ENCODE results near the gene SELP. TPM values are rescaled to one million over a fixed set of nuclear protein-coding genes. Genes with fewer than 3 reads are reported as not detected.

The SELP gene
- total and polyA plus RNA-seq, 2 of the 8 experiments (the other 6 are each of a cell fraction or from before 2014, with no cell fraction given) = not detected

GRCh38 chr1:169648709-169649108 lies 18.8 kb upstream of the SELP start:
- 89% methylated on average over 1 of the region's 1 CpG; no CpG with 5 or more reads in 1 of the 2 experiments for WGBS, 2 experiments (ENCODE audit: extremely low coverage in 1 of 2, insufficient coverage in 1 of 2, insufficient read length in 1 of 2, insufficient replicate concordance in 2 of 2, low coverage in 1 of 2, low lambda C conversion rate in 2 of 2, missing lambda C conversion rate in 1 of 2)
- Histone ChIP-seq H2AK5ac (ENCODE audit: low read depth, low read length) (no peak overlapping the region), H3K18ac (ENCODE audit: extremely low read depth, low read length) (no peak overlapping the region), H3K9ac (replicated peaks in 1 of 4; ENCODE audit: extremely low read depth in 1 of 4, low read depth in 3 of 4, low read length in 3 of 4) (no peak overlapping the region), H2AFZ (ENCODE audit: low read length) (no peak overlapping the region), H3K79me2 (ENCODE audit: control insufficient read depth in 1 of 2, insufficient read depth in 2 of 2, low read length in 2 of 2) (no peaks in the 10 kb centered on the region), H4K5ac (ENCODE audit: insufficient read length, low read depth, low read length) (no peak overlapping the region), H3K79me1 (ENCODE audit: low read depth, low read length) (no peaks in the 10 kb centered on the region), H4K20me1 (replicated peaks in 1 of 2; ENCODE audit: control insufficient read depth in 1 of 2, insufficient read depth in 2 of 2, low read length in 2 of 2) (peaks cover 0 to 1% of the 10 kb centered on the region in 2 experiments), H3K9me3 (ENCODE audit: insufficient read depth in 2 of 2, low read depth in 1 of 2, low read length in 1 of 2) (no peaks in the 10 kb centered on the region), H2BK12ac (ENCODE audit: low read depth, low read length) (no peak overlapping the region), H3K23ac (ENCODE audit: insufficient read length) (no peak overlapping the region), H2BK15ac (ENCODE audit: low read length) (no peak overlapping the region), H2BK5ac (ENCODE audit: low read depth, low read length) (no peak overlapping the region), H2BK20ac (ENCODE audit: low read length) (no peak overlapping the region), H3K36me3 (ENCODE audit: control insufficient read depth in 2 of 4, insufficient read depth in 4 of 4, low read length in 3 of 4) (no peaks in the 10 kb centered on the region), H3K56ac (replicated peaks; ENCODE audit: insufficient read length, low read depth, low read length) (no peak overlapping the region), H4K8ac (ENCODE audit: extremely low read depth, insufficient read depth, low read length) (no peak overlapping the region), H3K4ac (replicated peaks; ENCODE audit: insufficient read length, low read depth, low read length) (no peak overlapping the region), H2BK120ac (replicated peaks; ENCODE audit: low read depth, low read length) (no peak overlapping the region), H3K4me1 (replicated peaks in 1 of 4; ENCODE audit: control insufficient read depth in 3 of 4, insufficient read depth in 4 of 4, low read length in 3 of 4) (no peaks in the 10 kb centered on the region), H3K23me2 (ENCODE audit: low read depth, low read length) (no peaks in the 10 kb centered on the region), H4K91ac (replicated peaks; ENCODE audit: insufficient read length, low read length) (no peak overlapping the region), H3K27ac (ENCODE audit: low read depth, low read length) (no peak overlapping the region), H3K27me3 (replicated peaks in 1 of 4; ENCODE audit: control insufficient read depth in 3 of 4, extremely low read depth in 1 of 4, insufficient read depth in 3 of 4, low read length in 3 of 4) (no peaks in the 10 kb centered on the region), H3K4me3 (ENCODE audit: extremely low read depth in 1 of 4, insufficient read depth in 2 of 4, low read depth in 3 of 4, low read length in 4 of 4) (no peak overlapping the region), H3K4me2 (ENCODE audit: insufficient read depth in 1 of 2, low read depth in 2 of 2, low read length in 2 of 2) (no peak overlapping the region), H3K14ac (ENCODE audit: insufficient read length) (no peak overlapping the region)
- FAIRE-seq = no peak
- POLR2A ChIA-PET (ENCODE audit: partially characterized antibody) = no interaction called here
- no peak for DNase-seq (ENCODE audit: low read depth in 1 of 2, low spot score in 2 of 2)
- TF ChIP-seq NRF1 (IDR thresholded peaks at IDR 0.05; ENCODE audit: low read depth, low read length) (no peak), TAF1 (IDR thresholded peaks at IDR 0.05; ENCODE audit: low read depth, low read length) (no peak), NANOG (IDR thresholded peaks at IDR 0.05; ENCODE audit: insufficient read depth, low read depth, low read length, poor library complexity, severe bottlenecking) (no peak), KDM1A (IDR thresholded peaks at IDR 0.05; ENCODE audit: borderline replicate concordance, low read length) (no peak), CBX8 (IDR thresholded peaks at IDR 0.05; ENCODE audit: borderline replicate concordance, low read depth, low read length) (no peak)
- CTCF ChIA-PET (ENCODE audit: partially characterized antibody) = interaction anchor here (1.6 kb wide), 1 partner anchor 64 kb away, joined by 3 read pairs; no protein-coding TSS in a partner anchor
